Spleen (tissue), 11 donors: ENCODE results near the gene MOBP. TPM values are rescaled to one million over a fixed set of nuclear protein-coding genes. Genes with fewer than 3 reads are reported as not detected.
A peak's percentile ranks its signal among the peaks of the same experiment; 100 is the strongest.

Experiments
- DNase-seq: peaks from one replicate; pipeline ENCODE4 v3.0.0-alpha.2; 2020
- H3K27ac ChIP-seq, 8 donors: fragments of 200-600 bp; sonication (generic) in 7 of 8; 1 replicate in 4 of 8; 2 replicates in 4 of 8; pipeline versions ENCODE4 v1.5.0 to v1.8.0; 2016 to 2021; ENCODE audit warnings: inconsistent platforms in 4 of 8, mild to moderate bottlenecking in 4 of 8, moderate library complexity in 1 of 8
- H3K27me3 ChIP-seq, 7 donors: fragments of 200-600 bp; sonication (generic) in 6 of 7; replicated peaks in 1 of 7; 1 replicate in 4 of 7; 2 replicates in 3 of 7; pipeline versions ENCODE4 v1.5.0 to v1.8.0; 2016 to 2021; ENCODE audit warnings: inconsistent platforms in 3 of 7, mild to moderate bottlenecking in 1 of 7
- H3K36me3 ChIP-seq, 6 donors: fragments of 200-600 bp; sonication (generic) in 5 of 6; 1 replicate in 4 of 6; 2 replicates in 2 of 6; pipeline versions ENCODE4 v1.5.0 to v1.8.0; 2016 to 2021; ENCODE audit warnings: inconsistent platforms in 2 of 6
- H3K4me1 ChIP-seq, 6 donors: fragments of 200-600 bp; sonication (generic) in 5 of 6; 1 replicate in 3 of 6; 2 replicates in 3 of 6; pipeline versions ENCODE4 v1.5.0 to v1.8.0; 2016 to 2021; ENCODE audit warnings: inconsistent platforms in 3 of 6
- H3K4me3 ChIP-seq, 8 donors: fragments of 200-600 bp; sonication (generic) in 7 of 8; 1 replicate in 4 of 8; 2 replicates in 4 of 8; pipeline versions ENCODE4 v1.5.0 to v1.8.0; 2016 to 2021; ENCODE audit warnings: inconsistent platforms in 4 of 8, mild to moderate bottlenecking in 4 of 8, moderate library complexity in 2 of 8
- H3K9me3 ChIP-seq, 8 donors: fragments of 200-600 bp; sonication (generic) in 7 of 8; 1 replicate in 4 of 8; 2 replicates in 4 of 8; pipeline versions ENCODE4 v1.5.0 to v1.8.0; 2016 to 2021; ENCODE audit warnings: inconsistent platforms in 4 of 8
- POLR2A ChIP-seq, 3 donors: fragments of 450-650 bp; IDR thresholded peaks; one replicate each; pipeline ENCODE4 v1.5.1; 2017; ENCODE audit warnings: antibody characterized with exemption in 3 of 3, mild to moderate bottlenecking in 1 of 3
- POLR2AphosphoS5 ChIP-seq, 3 donors: sonication (generic); formaldehyde crosslinking; IDR thresholded peaks; one replicate each; pipeline ENCODE4 v1.5.1; 2017; ENCODE audit warnings: antibody characterized with exemption in 3 of 3
- WGBS, 5 donors: extraction: QIAGEN DNeasy Blood & Tissue Kit in 3 of 5; methylation state at CpG; one replicate each; pipeline versions ENCODE4 v1.1.5 to v1.1.7; 2013 to 2018; 5-methylcytosine and 5-hydroxymethylcytosine counted together
- intact Hi-C: fragments of 100-400 bp; cut with DNase I; formaldehyde crosslinking; loops from one replicate; pipeline ENCODE4 v1.15.0; 2023; ENCODE audit warnings: low total_unique reads
- polyA plus RNA-seq, 3 donors: library from polyadenylated mRNA; stranded (reverse); fragments of 200-250 nt; gene quantifications; one replicate each; pipeline ENCODE4 v1.2.1, GENCODE V29; 2013
- total RNA-seq, 7 donors: library from RNA; depleted of rRNA in 3 of 7; stranded (reverse); fragments of >200 nt in 3 of 7; fragmentation: NEBNext Ultra II Directional in 4 of 7; extraction: Animal tissue kit (Norgen Biotek cat#: 25700) in 4 of 7; gene quantifications; one replicate each; pipeline versions ENCODE4 v1.1.0 to v1.2.1, GENCODE V29; 2016 to 2021
- TF ChIP-seq, protein P1 (sequence below), 11 experiments: fragments of 200-600 bp in 7 of 11; fragments of 450-650 bp in 4 of 11; sonication (generic) in 4 of 11; IDR thresholded peaks in 8 of 11; conservative IDR thresholded peaks in 3 of 11; 1 replicate in 7 of 11; 2 replicates in 4 of 11; pipeline versions ENCODE4 v1.4.0 to v1.8.0; 2016 to 2021; ENCODE audit warnings: antibody characterized with exemption in 11 of 11, inconsistent platforms in 4 of 11, mild to moderate bottlenecking in 1 of 11
- donor health status: healthy with polysubstance abuse.
- donor health status: DM: no; HTN: no; CAD: no; lungs with moderate emphysema.
- donor health status: DM: no; HTN: no; CAD: no.
- donor health status: Bipolar disorder and iron deficiency.
- donor health status: healthy.
- donor health status: DM: no; HTN: no; CAD: no.
- donor health status: DM: yes; HTN: yes; CAD: no.

The MOBP gene
- total and polyA plus RNA-seq, 10 donors, result 0.06 TPM; not detected in 9

- intact Hi-C loops, result no loop called here
- Histone ChIP-seq H3K4me3 (no peak overlapping the region), H3K36me3 (no peaks in the 10 kb centered on the region), H3K27ac (no peak overlapping the region), H3K9me3 (no peaks in the 10 kb centered on the region), H3K27me3 (no peaks in the 10 kb centered on the region), H3K4me1 (peaks cover 0 to 17% (median 0%) of the 10 kb centered on the region in 6 donors)
- TF ChIP-seq POLR2A (IDR thresholded peaks at IDR 0.05), result no peak
- TF ChIP-seq POLR2AphosphoS5 (IDR thresholded peaks at IDR 0.05), result no peak
- TF ChIP-seq, protein P1, sequence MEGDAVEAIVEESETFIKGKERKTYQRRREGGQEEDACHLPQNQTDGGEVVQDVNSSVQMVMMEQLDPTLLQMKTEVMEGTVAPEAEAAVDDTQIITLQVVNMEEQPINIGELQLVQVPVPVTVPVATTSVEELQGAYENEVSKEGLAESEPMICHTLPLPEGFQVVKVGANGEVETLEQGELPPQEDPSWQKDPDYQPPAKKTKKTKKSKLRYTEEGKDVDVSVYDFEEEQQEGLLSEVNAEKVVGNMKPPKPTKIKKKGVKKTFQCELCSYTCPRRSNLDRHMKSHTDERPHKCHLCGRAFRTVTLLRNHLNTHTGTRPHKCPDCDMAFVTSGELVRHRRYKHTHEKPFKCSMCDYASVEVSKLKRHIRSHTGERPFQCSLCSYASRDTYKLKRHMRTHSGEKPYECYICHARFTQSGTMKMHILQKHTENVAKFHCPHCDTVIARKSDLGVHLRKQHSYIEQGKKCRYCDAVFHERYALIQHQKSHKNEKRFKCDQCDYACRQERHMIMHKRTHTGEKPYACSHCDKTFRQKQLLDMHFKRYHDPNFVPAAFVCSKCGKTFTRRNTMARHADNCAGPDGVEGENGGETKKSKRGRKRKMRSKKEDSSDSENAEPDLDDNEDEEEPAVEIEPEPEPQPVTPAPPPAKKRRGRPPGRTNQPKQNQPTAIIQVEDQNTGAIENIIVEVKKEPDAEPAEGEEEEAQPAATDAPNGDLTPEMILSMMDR (IDR thresholded peaks at IDR 0.05 in 8 of 11, conservative IDR thresholded peaks at IDR 0.05 in 3 of 11), result no peak
- WGBS, 5 donors, result 87 to 92% (median 87%) methylated on average over 11 of the region's 11 CpGs
- no peak for DNase-seq
These were observed 38.0 kb upstream of the MOBP start for GRCh38 chr3:39429466-39429865.

DNA sequence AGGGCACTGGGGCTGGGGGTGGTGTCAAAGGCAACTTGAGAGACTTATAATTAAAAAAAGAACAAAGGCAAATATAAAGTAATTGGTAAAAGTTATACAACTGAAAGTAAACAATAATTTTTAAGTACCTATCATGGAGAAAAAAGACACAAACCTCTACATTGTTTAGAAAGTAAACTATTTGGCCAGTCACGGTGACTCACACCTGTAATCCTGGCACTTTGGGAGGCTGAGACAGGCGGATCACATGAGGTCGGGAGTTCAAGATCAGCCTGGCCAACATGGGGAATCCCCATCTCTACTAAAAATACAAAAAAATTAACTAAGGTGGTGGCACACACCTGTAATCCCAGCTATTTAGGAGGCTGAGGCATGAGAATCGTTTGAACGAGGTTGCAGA lies 35.1 kb upstream of the MOBP start:
- 75 to 88% (median 85%) methylated on average over 5 of the region's 5 CpGs for WGBS, 5 donors
- no peak for DNase-seq
- Histone ChIP-seq H3K4me1 (peaks cover 0 to 17% (median 0%) of the 10 kb centered on the region in 6 donors), H3K27ac (no peak overlapping the region), H3K4me3 (no peak overlapping the region), H3K9me3 (no peaks in the 10 kb centered on the region), H3K36me3 (no peaks in the 10 kb centered on the region), H3K27me3 (no peaks in the 10 kb centered on the region)
- TF ChIP-seq POLR2AphosphoS5 (IDR thresholded peaks at IDR 0.05), result no peak
- no peak for TF ChIP-seq POLR2A (IDR thresholded peaks at IDR 0.05)
- TF ChIP-seq, protein P1 (IDR thresholded peaks at IDR 0.05 in 8 of 11, conservative IDR thresholded peaks at IDR 0.05 in 3 of 11), result no peak
- intact Hi-C loops, result no loop called here

DNA sequence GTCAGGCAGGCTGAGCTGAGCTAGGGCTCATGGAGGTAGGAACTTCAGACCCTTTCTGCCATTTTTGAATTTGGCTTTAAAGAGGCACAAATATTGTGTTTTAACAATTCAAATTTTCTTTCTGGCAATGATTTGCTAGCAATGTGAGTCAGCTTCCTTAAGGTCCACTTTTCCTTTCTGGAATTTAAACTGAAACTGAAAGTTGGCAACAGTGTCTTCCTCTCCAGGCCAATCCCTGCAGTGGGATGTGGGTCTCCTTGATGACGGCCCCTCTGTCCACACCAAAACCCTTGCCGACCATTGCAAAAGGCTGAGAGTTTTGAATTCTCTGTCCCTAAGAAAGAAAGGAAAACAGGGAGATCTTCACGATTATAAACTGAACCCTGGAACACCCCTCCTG lies 33.8 kb upstream of the MOBP start:
- Histone ChIP-seq H3K36me3 (no peaks in the 10 kb centered on the region), H3K27me3 (no peaks in the 10 kb centered on the region), H3K4me3 (no peak overlapping the region), H3K9me3 (no peaks in the 10 kb centered on the region), H3K27ac (peak overlapping the region in 6 of 8 donors; percentile 25 to 71 (median 56)), H3K4me1 (peaks cover 0 to 14% (median 0%) of the 10 kb centered on the region in 6 donors)
- TF ChIP-seq POLR2A (IDR thresholded peaks at IDR 0.05) (no peak), POLR2AphosphoS5 (IDR thresholded peaks at IDR 0.05) (no peak)
- TF ChIP-seq, protein P1 (IDR thresholded peaks at IDR 0.05 in 8 of 11, conservative IDR thresholded peaks at IDR 0.05 in 3 of 11), result no peak
- no peak for DNase-seq
- intact Hi-C loops, result no loop called here
- 60 to 81% (median 70%) methylated on average over 3 of the region's 3 CpGs for WGBS, 5 donors

GRCh38 chr3:39434574-39434973 lies 32.9 kb upstream of the MOBP start:
- TF ChIP-seq, protein P1 (IDR thresholded peaks at IDR 0.05 in 8 of 11, conservative IDR thresholded peaks at IDR 0.05 in 3 of 11), result no peak
- TF ChIP-seq POLR2AphosphoS5 (IDR thresholded peaks at IDR 0.05), result no peak
- no peak for TF ChIP-seq POLR2A (IDR thresholded peaks at IDR 0.05)
- 59 to 81% (median 68%) methylated on average over 5 of the region's 5 CpGs for WGBS, 5 donors
- Histone ChIP-seq H3K9me3 (no peaks in the 10 kb centered on the region), H3K27ac (no peak overlapping the region), H3K4me1 (peaks cover 0 to 10% (median 0%) of the 10 kb centered on the region in 6 donors), H3K36me3 (no peaks in the 10 kb centered on the region), H3K4me3 (no peak overlapping the region), H3K27me3 (no peaks in the 10 kb centered on the region)
- no peak for DNase-seq
- intact Hi-C loops, result no loop called here
